DLD1 (cell line): ENCODE measurements around the gene HTR3A.

ENCODE experiments used
- in situ Hi-C: cut with HindIII; loops from 2 replicates; pipeline ENCODE4 v1.10.0; 2017; ENCODE audit warnings: low sequenced_read_pairs

The HTR3A gene

GRCh38 chr11:113977701-113978100, 2.8 kb downstream of the HTR3A start:
- in situ Hi-C loops, result no loop called here

GRCh38 chr11:113979431-113979830, 4.5 kb downstream of the HTR3A start:
- in situ Hi-C loops, result no loop called here

- in situ Hi-C loops, result no loop called here
Observed at GRCh38 chr11:113980785-113981184, 5.9 kb downstream of the HTR3A start.

DNA sequence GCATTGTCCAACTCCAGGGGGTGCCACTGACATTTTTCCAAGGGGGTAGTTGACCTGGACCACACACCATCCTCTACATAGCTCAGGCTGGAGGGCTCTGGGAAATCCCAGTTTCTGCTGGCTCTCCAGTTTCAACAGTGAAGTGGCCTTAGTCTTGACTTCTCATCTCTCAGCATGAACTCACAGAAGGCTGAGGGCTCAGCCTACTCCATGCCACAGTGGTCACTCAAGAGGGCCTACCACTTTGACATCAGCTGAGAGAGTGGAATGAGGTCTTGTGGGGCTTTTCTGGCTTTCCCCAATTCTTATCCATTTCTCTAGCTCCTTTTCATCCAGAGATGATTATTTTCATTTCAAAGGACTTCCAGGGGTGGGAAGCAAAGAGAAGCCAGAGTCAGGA, 7.4 kb downstream of the HTR3A start:
- in situ Hi-C loops, result no loop called here

- in situ Hi-C loops, result no loop called here
Observed at GRCh38 chr11:113984781-113985180, 9.9 kb downstream of the HTR3A start.

DNA sequence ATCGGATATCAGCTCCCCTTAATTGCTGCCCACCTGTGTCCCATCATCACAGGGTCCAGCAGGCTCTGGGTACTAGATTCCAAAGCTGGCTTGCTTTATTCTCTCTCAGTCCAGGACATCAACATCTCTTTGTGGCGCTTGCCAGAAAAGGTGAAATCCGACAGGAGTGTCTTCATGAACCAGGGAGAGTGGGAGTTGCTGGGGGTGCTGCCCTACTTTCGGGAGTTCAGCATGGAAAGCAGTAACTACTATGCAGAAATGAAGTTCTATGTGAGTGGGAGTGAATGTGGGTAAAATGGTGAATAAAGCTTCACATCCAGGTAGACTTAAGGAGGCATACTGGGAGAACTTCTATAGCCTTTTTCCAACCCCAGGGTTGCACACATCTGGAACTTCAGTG, 11.0 kb downstream of the HTR3A start:
- in situ Hi-C loops, result no loop called here

DNA sequence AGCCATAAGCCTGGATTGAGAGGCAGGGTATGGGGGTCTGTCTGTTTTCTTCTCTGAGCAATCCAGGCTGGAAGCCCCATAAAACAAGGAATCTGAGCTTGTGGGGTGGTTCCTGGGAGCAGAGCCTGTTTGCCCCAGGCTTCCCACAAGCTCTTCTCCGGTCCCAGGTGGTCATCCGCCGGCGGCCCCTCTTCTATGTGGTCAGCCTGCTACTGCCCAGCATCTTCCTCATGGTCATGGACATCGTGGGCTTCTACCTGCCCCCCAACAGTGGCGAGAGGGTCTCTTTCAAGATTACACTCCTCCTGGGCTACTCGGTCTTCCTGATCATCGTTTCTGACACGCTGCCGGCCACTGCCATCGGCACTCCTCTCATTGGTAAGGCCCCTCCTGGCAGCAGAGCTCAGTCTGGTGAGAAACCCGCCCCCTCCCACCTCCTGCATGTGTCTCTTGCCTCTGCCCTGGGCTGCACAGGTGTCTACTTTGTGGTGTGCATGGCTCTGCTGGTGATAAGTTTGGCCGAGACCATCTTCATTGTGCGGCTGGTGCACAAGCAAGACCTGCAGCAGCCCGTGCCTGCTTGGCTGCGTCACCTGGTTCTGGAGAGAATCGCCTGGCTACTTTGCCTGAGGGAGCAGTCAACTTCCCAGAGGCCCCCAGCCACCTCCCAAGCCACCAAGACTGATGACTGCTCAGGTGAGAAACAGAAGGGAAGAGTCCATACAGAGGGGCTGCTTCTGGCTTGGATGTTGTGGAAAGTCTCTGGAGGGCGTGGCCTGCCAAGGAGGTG, 11.6 kb downstream of the HTR3A start:
- in situ Hi-C loops, result no loop called here

GRCh38 chr11:113989381-113989780, 14.5 kb downstream of the HTR3A start:
- in situ Hi-C loops, result no loop called here

DNA sequence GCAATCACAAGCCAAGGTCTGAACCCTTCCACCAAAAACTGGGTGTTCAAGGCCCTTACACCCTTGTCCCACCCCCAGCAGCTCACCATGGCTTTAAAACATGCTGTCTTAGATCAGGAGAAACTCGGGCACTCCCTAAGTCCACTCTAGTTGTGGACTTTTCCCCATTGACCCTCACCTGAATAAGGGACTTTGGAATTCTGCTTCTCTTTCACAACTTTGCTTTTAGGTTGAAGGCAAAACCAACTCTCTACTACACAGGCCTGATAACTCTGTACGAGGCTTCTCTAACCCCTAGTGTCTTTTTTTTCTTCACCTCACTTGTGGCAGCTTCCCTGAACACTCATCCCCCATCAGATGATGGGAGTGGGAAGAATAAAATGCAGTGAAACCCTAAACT, 15.0 kb downstream of the HTR3A start:
- in situ Hi-C loops, result no loop called here

DNA sequence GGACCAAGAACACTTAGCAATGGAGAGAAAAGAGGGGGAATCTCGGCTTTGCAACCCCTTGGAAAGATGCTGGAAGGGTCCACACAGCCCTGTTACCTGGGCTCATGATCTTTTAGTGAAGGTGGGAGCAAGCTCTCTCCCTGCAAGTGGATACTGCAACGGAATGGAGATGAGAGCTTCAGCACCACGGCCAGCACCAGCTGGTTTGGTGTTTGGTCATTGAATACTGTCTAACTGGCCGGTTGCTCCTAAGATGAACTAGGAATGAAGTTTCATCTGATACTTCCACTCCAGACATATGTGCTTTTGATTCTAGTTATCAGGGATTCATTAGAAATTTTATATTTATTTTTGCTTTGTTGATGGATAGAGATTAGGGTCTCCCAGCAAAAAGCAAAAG, 16.3 kb downstream of the HTR3A start:
- in situ Hi-C loops, result no loop called here

GRCh38 chr11:113991718-113992458, 17.0 kb downstream of the HTR3A start:
- in situ Hi-C loops, result no loop called here

GRCh38 chr11:113992459-113993110, 17.7 kb downstream of the HTR3A start:
- in situ Hi-C loops, result no loop called here

DNA sequence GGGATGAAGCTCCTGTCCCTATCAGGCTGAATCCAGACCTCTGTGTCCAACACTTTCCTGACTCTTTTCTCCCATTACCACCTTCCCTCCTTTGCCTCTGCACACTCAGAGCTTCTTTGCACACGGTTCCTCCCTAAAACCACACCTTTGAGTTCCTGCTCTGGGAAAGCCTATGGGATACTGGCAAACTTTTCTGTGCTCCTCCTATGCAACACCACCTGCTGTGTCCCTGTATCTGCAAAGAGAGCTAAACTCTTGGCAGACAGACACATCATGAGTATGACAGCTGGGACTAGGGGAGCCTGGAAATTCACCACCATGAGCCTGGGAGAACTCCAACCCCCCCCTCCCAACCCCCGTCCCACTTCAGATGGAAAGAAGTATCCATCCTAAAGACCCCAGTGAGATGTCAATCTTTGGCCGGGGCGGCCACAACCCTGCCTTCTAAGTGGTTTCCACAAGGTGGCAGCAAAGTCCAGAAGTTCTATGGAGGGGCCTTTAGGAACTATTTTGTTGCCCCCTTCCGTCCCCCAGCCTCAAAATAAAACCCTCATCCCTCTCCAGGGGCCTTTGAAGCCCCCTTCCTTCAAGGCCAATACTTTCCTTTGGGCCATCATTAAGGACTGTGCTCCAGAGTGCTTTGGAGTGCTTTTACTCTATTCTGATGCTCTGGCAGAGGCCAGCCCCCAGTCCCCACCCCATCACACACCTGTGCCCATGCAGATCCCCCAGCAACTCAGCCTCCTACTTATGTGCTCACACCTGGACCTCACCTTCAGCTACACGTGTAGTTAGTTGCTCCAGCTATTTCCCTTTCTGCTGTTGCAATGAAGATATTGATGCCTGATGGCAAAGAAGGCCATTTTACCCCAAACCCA, 19.4 kb downstream of the HTR3A start:
- in situ Hi-C loops, result no loop called here

- in situ Hi-C loops, result no loop called here
Observed at GRCh38 chr11:113997473-113997872, 22.6 kb downstream of the HTR3A start.

DNA sequence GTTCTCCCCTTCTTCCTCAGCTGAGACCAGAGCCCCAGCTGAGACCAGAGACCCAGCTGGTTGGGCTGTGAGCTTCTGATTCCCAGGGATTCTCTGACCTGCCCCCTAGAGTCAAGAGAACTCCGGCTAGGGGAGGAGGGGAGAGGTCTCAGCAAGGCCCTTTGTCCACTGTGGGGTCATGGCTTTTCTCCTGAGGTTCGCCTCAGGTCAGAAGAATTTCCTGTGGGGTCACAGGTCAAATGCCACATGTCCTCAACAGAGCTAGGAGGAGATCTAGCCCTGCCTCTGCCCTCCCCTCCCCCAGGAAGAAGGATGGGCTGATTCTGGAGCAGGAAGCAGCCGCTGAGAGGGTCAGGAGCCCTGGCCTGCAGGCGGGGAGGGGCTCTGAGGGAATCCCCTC, 23.7 kb downstream of the HTR3A start:
- in situ Hi-C loops, result no loop called here

- in situ Hi-C loops, result no loop called here
Observed at GRCh38 chr11:114000526-114000925, 25.6 kb downstream of the HTR3A start.

DNA sequence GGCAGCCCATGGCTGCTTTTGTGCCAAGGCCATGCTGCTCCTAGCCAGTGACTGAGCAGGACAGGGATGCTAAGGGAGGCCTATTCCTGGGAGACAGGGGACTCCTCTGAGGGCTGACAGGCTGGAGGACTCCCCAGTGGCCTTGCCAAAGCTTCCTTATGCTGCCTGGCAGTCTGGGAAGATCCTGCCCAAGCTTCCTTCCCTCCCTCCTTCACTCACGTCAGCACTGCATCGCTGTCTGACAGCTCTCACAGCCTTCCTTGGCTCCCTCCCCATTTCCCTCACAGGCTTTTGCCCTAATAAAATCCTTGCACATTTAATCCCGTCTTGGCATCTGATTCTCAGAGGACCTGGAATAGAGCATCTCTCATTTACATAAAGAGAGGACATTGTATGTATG, 26.5 kb downstream of the HTR3A start:
- in situ Hi-C loops, result no loop called here

- in situ Hi-C loops, result no loop called here
Observed at GRCh38 chr11:114008331-114008730, 33.4 kb downstream of the HTR3A start.

DNA sequence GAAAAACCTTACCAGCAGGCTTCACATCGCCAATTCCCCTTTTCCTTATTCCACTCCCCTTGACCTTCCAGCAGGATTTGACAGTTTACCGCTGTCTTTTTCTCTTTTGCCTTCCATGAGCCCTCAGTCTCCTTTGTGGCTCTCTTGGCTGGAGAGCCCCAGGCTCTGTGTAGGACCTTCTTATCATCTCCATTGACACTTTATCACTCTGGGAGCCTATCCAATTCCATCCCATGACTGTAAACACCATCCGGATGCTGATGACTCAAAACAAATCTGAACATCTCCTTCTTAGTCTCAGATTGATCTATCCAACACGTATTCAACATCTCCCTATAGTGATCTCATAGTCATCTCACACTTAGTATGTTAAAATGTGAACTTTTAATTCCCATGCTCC, 36.0 kb downstream of the HTR3A start:
- in situ Hi-C loops, result no loop called here

- in situ Hi-C loops, result no loop called here
Observed at GRCh38 chr11:114011443-114011842, 36.5 kb downstream of the HTR3A start.

DNA sequence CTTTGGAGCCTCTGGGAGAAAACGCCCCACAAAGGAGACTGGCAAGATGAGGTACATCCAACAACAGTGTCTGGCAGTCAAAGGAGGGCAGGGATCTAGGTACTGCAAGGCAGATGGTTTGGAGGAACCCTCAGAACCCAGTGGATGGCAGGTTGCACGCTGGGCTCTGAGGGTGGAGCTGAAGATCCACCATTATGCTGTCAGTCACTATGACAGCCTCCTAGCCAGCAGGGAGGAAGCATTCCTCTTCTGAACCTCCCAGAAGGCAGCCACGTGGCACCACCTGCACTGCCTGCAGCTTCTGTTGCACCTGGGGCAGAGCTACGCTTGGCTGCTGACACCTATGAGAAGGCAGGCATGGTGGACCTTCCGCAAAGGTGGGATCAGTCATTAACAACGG, 40.2 kb downstream of the HTR3A start:
- in situ Hi-C loops, result no loop called here
